ENCODE data around the gene PDGFRB. TPM values are rescaled to one million over a fixed set of nuclear protein-coding genes. Genes with fewer than 3 reads are reported as not detected.

The PDGFRB gene
- total and polyA plus RNA-seq, 2 of the 4 experiments (the other 2 are of a cell fraction), result 108 to 124 TPM

DNA sequence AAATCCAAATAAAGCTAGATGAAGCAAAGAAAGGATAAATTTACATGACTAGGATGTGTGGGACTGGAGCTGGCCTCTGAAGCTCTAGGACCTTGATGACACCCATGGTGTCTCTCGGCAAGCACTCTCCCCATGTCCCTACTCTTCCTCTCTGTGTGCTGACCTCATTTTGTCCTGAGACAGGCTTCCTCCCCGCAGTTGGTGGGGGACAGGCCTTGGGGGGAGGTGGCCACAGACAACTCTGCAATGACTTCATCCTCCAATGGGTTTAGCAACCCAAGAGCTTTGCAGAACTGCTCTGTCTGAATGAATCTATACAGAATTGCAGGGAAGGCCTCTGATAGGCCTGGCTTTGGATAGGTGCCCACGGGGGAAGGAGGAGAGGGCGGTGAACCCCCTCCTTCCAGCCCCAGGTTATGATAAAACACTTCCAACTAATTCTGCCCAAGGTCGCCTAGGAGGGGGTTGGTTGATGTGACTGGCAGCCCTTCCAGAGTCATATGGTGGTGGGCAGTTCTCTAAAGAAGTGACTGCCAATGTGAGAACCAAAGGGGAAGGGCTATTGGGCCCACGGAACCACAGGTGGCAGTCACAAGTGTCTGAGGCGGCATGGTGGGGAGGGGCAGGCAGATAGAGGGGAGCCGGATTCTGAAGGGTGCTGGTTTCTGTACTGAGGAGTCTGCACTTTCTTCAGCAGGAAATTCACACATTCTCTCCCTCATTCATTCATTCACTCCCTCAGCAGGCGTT, 40.3 kb upstream of the PDGFRB start:
- H2AFZ ChIP-seq (replicated peaks; ENCODE audit: low read length, poor library complexity), result no peak overlapping the region
- POLR2A ChIA-PET (ENCODE audit: unreplicated experiment), result no interaction called here
- H3K36me3 ChIP-seq (ENCODE audit: control insufficient read depth, insufficient read depth, low read length), result no peaks in the 10 kb centered on the region
- H3K27me3 ChIP-seq (ENCODE audit: control insufficient read depth, insufficient read depth, low read length), result peaks cover 77% of the 10 kb centered on the region
- H3K23ac ChIP-seq (ENCODE audit: low read depth, low read length), result no peak overlapping the region
- no peak overlapping the region for H2AK5ac ChIP-seq (ENCODE audit: low read depth, low read length)
- H3K4ac ChIP-seq (ENCODE audit: low read depth, low read length), result no peak overlapping the region
- H4K8ac ChIP-seq (ENCODE audit: low read depth in 2 of 2, low read length in 2 of 2), result no peak overlapping the region
- H2BK120ac ChIP-seq (ENCODE audit: low read depth, low read length), result no peak overlapping the region
- in situ Hi-C loops (cut with MboI; ENCODE audit: low sequenced_read_pairs), result no loop called here
- no peak overlapping the region for H2BK5ac ChIP-seq (ENCODE audit: low read depth, low read length, poor library complexity, severe bottlenecking)
- no CpG with 5 or more reads among the region's 9 CpGs for WGBS, 2 experiments (ENCODE audit: extremely low coverage in 2 of 2, insufficient read length in 1 of 2)
- no peaks in the 10 kb centered on the region for H4K20me1 ChIP-seq (ENCODE audit: insufficient read depth, low read length)
- no peak overlapping the region for H2BK15ac ChIP-seq (ENCODE audit: low read depth, low read length)
- H3K4me1 ChIP-seq (ENCODE audit: control insufficient read depth, insufficient read depth, low read length), result no peaks in the 10 kb centered on the region
- no peak overlapping the region for H3K18ac ChIP-seq (ENCODE audit: low read depth, low read length)
- no peak overlapping the region for H3K14ac ChIP-seq (replicated peaks; ENCODE audit: low read depth, low read length)
- peaks cover 2% of the 10 kb centered on the region; the same call in 1 of the 2 replicates for H3K9me3 ChIP-seq (ENCODE audit: control insufficient read depth, insufficient read depth, low read length)
- intact Hi-C loops (cut with micrococcal nuclease), result no loop called here
- H3K56ac ChIP-seq (ENCODE audit: extremely low read depth, insufficient read depth, low read length), result no peak overlapping the region
- H3K9ac ChIP-seq (ENCODE audit: low read depth, low read length), result no peak overlapping the region
- DNase-seq (no peak), ATAC-seq (ENCODE audit: low read depth) (no peak)
- BruUV-seq (replicated peaks), result no TSS peak
- H3K27ac ChIP-seq (ENCODE audit: insufficient read depth, low read length), result no peak overlapping the region
- H2BK20ac ChIP-seq (ENCODE audit: low read depth, low read length), result no peak overlapping the region
- no peak overlapping the region for H3K4me2 ChIP-seq (ENCODE audit: low read depth, low read length)
- H4K91ac ChIP-seq (ENCODE audit: insufficient read depth, low read depth, low read length), result no peak overlapping the region
- TF ChIP-seq RCOR1 (IDR thresholded peaks at IDR 0.05; ENCODE audit: insufficient replicate concordance, low read length), result no peak
- no peak for TF ChIP-seq RAD21 (IDR thresholded peaks at IDR 0.05; ENCODE audit: low read length)
- no peak for TF ChIP-seq MXI1 (IDR thresholded peaks at IDR 0.05; ENCODE audit: borderline replicate concordance, low read depth, low read length)
- TF ChIP-seq POLR2A (IDR thresholded peaks at IDR 0.05; ENCODE audit: low read depth, low read length), result no peak
- TF ChIP-seq, protein P1, sequence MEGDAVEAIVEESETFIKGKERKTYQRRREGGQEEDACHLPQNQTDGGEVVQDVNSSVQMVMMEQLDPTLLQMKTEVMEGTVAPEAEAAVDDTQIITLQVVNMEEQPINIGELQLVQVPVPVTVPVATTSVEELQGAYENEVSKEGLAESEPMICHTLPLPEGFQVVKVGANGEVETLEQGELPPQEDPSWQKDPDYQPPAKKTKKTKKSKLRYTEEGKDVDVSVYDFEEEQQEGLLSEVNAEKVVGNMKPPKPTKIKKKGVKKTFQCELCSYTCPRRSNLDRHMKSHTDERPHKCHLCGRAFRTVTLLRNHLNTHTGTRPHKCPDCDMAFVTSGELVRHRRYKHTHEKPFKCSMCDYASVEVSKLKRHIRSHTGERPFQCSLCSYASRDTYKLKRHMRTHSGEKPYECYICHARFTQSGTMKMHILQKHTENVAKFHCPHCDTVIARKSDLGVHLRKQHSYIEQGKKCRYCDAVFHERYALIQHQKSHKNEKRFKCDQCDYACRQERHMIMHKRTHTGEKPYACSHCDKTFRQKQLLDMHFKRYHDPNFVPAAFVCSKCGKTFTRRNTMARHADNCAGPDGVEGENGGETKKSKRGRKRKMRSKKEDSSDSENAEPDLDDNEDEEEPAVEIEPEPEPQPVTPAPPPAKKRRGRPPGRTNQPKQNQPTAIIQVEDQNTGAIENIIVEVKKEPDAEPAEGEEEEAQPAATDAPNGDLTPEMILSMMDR (conservative IDR thresholded peaks at IDR 0.05; ENCODE audit: low read depth, low read length), result no peak
- TF ChIP-seq NFE2L2 (IDR thresholded peaks at IDR 0.05; ENCODE audit: low read depth, low read length), result no peak
- no peak for TF ChIP-seq MAFK (IDR thresholded peaks at IDR 0.05; ENCODE audit: low read depth, low read length)
- dilution Hi-C loops (cut with HindIII; ENCODE audit: low sequenced_read_pairs, unreplicated experiment), result no loop called here
- CTCF ChIA-PET, result no interaction called here
- no peak overlapping the region for H2AK9ac ChIP-seq (replicated peaks; ENCODE audit: low read depth, low read length, poor library complexity)
- H3K4me3 ChIP-seq (ENCODE audit: insufficient read depth, low read depth, low read length), result no peak overlapping the region
- no peaks in the 10 kb centered on the region; the same call in 1 of the 2 replicates for H3K9me1 ChIP-seq (ENCODE audit: insufficient read depth, low read length)
- H4K5ac ChIP-seq (ENCODE audit: low read depth, low read length), result no peak overlapping the region
- no peaks in the 10 kb centered on the region for H3K79me1 ChIP-seq (ENCODE audit: low read depth in 1 of 2, low read length in 2 of 2)
